ENCODE results near the gene TEX54.

Gene TEX54

DNA sequence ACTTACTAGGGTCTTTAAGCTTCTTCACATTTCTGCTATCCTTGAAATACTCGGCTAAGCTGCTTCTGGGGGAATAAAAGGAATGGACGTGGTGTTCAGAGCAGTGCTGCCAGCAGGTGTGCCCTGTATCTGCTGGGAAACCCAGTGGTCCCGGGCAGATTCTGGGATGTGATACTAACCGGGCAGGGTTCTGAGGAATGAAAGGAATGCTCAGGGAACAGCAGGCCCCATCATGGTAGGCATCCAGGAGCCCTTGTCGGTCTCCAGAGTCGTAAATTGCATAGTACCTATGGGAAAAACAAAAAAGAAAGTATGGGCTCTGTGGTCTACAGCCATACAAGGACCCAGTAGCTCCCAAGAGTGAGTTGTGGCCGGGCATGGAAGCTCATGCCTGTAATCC lies 36.4 kb downstream of the TEX54 start:
- CTCF ChIA-PET, result interaction anchor here (2.3 kb wide), 1 partner anchor 10 kb away, joined by 10 read pairs; no protein-coding TSS in a partner anchor
- peaks cover 22 to 87% of the 10 kb centered on the region in 2 experiments; a peak in 2 of 3 replicates for H3K36me3 ChIP-seq (ENCODE audit: control insufficient read depth in 2 of 2, insufficient read depth in 1 of 2, low read length in 2 of 2)

GRCh38 chr11:62794201-62794775 lies 38.4 kb downstream of the TEX54 start:
- Histone ChIP-seq H3K9me3 (ENCODE audit: control insufficient read depth, insufficient read depth, low read depth, low read length) (no peaks in the 10 kb centered on the region), H3K4me3 (ENCODE audit: low read depth, low read length) (no peak overlapping the region), H3K4me1 (ENCODE audit: control insufficient read depth, insufficient read depth, low read length) (no peaks in the 10 kb centered on the region), H3K27ac (ENCODE audit: extremely low read depth, low read depth, low read length) (no peak overlapping the region), H3K36me3 (ENCODE audit: control insufficient read depth in 2 of 2, insufficient read depth in 1 of 2, low read length in 2 of 2) (peaks cover 19 to 84% of the 10 kb centered on the region in 2 experiments; a peak in 2 of 3 replicates)
- ChIA-PET CTCF (interaction anchor here (0.8 to 2.3 kb wide), 4 partner anchors 8 to 113 kb away, joined by 3 to 10 read pairs (median 3); no protein-coding TSS in a partner anchor), POLR2A (interaction anchor here (0.8 to 2.3 kb wide), 5 partner anchors 37 to 67 kb away, joined by 3 to 16 read pairs (median 4); partner anchors contain the start of genes STX5 and ZBTB3)
- TF ChIP-seq ZFP69B (tag by site-specific recombination; IDR thresholded peaks at IDR 0.05), result no peak
- no peak for TF ChIP-seq ZNF155 (tag by site-specific recombination; IDR thresholded peaks at IDR 0.05)
- TF ChIP-seq GLI2 (tag by site-specific recombination; IDR thresholded peaks at IDR 0.05; ENCODE audit: borderline replicate concordance, low read depth), result no peak
- TF ChIP-seq ZNF830 (tag by site-specific recombination; IDR thresholded peaks at IDR 0.05; ENCODE audit: low read depth), result no peak
- no peak for TF ChIP-seq ZNF37A (tag by site-specific recombination; IDR thresholded peaks at IDR 0.05)
- TF ChIP-seq ZNF221 (tag by site-specific recombination; IDR thresholded peaks at IDR 0.05; ENCODE audit: borderline replicate concordance), result no peak
- no peak for TF ChIP-seq IKZF3 (tag by site-specific recombination; IDR thresholded peaks at IDR 0.05)
- TF ChIP-seq, protein P1, sequence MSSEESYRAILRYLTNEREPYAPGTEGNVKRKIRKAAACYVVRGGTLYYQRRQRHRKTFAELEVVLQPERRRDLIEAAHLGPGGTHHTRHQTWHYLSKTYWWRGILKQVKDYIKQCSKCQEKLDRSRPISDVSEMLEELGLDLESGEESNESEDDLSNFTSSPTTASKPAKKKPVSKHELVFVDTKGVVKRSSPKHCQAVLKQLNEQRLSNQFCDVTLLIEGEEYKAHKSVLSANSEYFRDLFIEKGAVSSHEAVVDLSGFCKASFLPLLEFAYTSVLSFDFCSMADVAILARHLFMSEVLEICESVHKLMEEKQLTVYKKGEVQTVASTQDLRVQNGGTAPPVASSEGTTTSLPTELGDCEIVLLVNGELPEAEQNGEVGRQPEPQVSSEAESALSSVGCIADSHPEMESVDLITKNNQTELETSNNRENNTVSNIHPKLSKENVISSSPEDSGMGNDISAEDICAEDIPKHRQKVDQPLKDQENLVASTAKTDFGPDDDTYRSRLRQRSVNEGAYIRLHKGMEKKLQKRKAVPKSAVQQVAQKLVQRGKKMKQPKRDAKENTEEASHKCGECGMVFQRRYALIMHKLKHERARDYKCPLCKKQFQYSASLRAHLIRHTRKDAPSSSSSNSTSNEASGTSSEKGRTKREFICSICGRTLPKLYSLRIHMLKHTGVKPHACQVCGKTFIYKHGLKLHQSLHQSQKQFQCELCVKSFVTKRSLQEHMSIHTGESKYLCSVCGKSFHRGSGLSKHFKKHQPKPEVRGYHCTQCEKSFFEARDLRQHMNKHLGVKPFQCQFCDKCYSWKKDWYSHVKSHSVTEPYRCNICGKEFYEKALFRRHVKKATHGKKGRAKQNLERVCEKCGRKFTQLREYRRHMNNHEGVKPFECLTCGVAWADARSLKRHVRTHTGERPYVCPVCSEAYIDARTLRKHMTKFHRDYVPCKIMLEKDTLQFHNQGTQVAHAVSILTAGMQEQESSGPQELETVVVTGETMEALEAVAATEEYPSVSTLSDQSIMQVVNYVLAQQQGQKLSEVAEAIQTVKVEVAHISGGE (tag by site-specific recombination; conservative IDR thresholded peaks at IDR 0.05; ENCODE audit: low read depth), result no peak

More for the DNA sequence above, 36.4 kb downstream of the TEX54 start:
- no peaks in the 10 kb centered on the region for H3K4me1 ChIP-seq (ENCODE audit: control insufficient read depth, insufficient read depth, low read length)
- no peaks in the 10 kb centered on the region for H3K9me3 ChIP-seq (ENCODE audit: control insufficient read depth, insufficient read depth, low read depth, low read length)
- no peak for TF ChIP-seq ZNF837 (tag by site-specific recombination; IDR thresholded peaks at IDR 0.05)
- no peak for TF ChIP-seq ZNF335 (tag by site-specific recombination; conservative IDR thresholded peaks at IDR 0.05)
- TF ChIP-seq GLI4 (tag by site-specific recombination; IDR thresholded peaks at IDR 0.05), result no peak
- TF ChIP-seq KLF8 (tag by site-specific recombination; IDR thresholded peaks at IDR 0.05), result no peak
- TF ChIP-seq ZNF530 (tag by site-specific recombination; IDR thresholded peaks at IDR 0.05; ENCODE audit: low read depth), result no peak
- TF ChIP-seq, protein P2, sequence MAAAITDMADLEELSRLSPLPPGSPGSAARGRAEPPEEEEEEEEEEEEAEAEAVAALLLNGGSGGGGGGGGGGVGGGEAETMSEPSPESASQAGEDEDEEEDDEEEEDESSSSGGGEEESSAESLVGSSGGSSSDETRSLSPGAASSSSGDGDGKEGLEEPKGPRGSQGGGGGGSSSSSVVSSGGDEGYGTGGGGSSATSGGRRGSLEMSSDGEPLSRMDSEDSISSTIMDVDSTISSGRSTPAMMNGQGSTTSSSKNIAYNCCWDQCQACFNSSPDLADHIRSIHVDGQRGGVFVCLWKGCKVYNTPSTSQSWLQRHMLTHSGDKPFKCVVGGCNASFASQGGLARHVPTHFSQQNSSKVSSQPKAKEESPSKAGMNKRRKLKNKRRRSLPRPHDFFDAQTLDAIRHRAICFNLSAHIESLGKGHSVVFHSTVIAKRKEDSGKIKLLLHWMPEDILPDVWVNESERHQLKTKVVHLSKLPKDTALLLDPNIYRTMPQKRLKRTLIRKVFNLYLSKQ (tag by site-specific recombination; IDR thresholded peaks at IDR 0.05; ENCODE audit: borderline replicate concordance), result no peak
- no peak for TF ChIP-seq ZBTB1 (tag by site-specific recombination; IDR thresholded peaks at IDR 0.05)
- TF ChIP-seq ZFP69B (tag by site-specific recombination; IDR thresholded peaks at IDR 0.05), result no peak
- no peak for TF ChIP-seq ZSCAN30 (tag by site-specific recombination; IDR thresholded peaks at IDR 0.05)
- no peak for TF ChIP-seq KLF10 (tag by site-specific recombination; IDR thresholded peaks at IDR 0.05)
- TF ChIP-seq PRDM2 (tag by site-specific recombination; IDR thresholded peaks at IDR 0.05; ENCODE audit: borderline replicate concordance), result no peak
- no peak for TF ChIP-seq ZNF114 (tag by site-specific recombination; IDR thresholded peaks at IDR 0.05)
- TF ChIP-seq SALL2 (tag by site-specific recombination; IDR thresholded peaks at IDR 0.05; ENCODE audit: borderline replicate concordance), result no peak
- POLR2A ChIA-PET, result interaction anchor here (0.6 to 2.9 kb wide), 7 partner anchors 9 to 877 kb away, joined by 3 to 11 read pairs (median 5); partner anchors contain the start of genes STX5, TAF6L and TMEM179B
- no peak overlapping the region for H3K27ac ChIP-seq (ENCODE audit: extremely low read depth, low read depth, low read length)
- H3K4me3 ChIP-seq (ENCODE audit: low read depth, low read length), result no peak overlapping the region

Measured in HEK293 (cell line).